Psoas muscle (tissue), 8 donors: ENCODE measurements around the gene PLEKHA8. TPM values are rescaled to one million over a fixed set of nuclear protein-coding genes. Genes with fewer than 3 reads are reported as not detected.

Source experiments
- ATAC-seq, 4 donors: fragments of 200-7000 bp; cut with Tn5 transposase; one replicate each; pipeline ENCODE4 v1.9.1; 2020; ENCODE audit warnings: moderate library complexity in 3 of 4, mild to moderate bottlenecking in 2 of 4
- DNase-seq, 2 donors: peaks; one replicate each; pipeline ENCODE4 v3.0.0-alpha.2; 2020
- H3K27ac ChIP-seq: fragments of 200-600 bp; one replicate; pipeline ENCODE4 v1.8.0; 2022
- H3K27me3 ChIP-seq, 3 donors: fragments of 200-600 bp in 1 of 3; one replicate each; pipeline versions ENCODE4 v1.6.1 to v1.8.0; 2013 to 2022; ENCODE audit warnings: low read length in 2 of 3, mild to moderate bottlenecking in 2 of 3, moderate library complexity in 1 of 3; ENCODE audit not compliant: insufficient read depth in 3 of 3
- H3K36me3 ChIP-seq, 2 donors: fragments of 200-600 bp in 1 of 2; one replicate each; pipeline versions ENCODE4 v1.6.1 to v1.8.0; 2013 to 2022; ENCODE audit warnings: low read depth in 1 of 2, mild to moderate bottlenecking in 1 of 2, moderate library complexity in 1 of 2; ENCODE audit not compliant: insufficient read depth in 1 of 2
- H3K4me1 ChIP-seq: fragments of 200-600 bp; one replicate; pipeline ENCODE4 v1.8.0; 2022
- H3K4me3 ChIP-seq: fragments of 200-600 bp; one replicate; pipeline ENCODE4 v1.8.0; 2022; ENCODE audit warnings: mild to moderate bottlenecking
- H3K9me3 ChIP-seq: fragments of 200-600 bp; one replicate; pipeline ENCODE4 v1.8.0; 2022
- WGBS, 3 donors: extraction: QIAGEN DNeasy Blood & Tissue Kit; methylation state at CpG; one replicate each; pipeline versions ENCODE4 v1.1.6 to v1.1.7; 2013; 5-methylcytosine and 5-hydroxymethylcytosine counted together
- intact Hi-C, 2 donors: fragments of 100-400 bp; cut with DNase I; formaldehyde crosslinking; loops; one replicate each; pipeline versions ENCODE4 v1.11.0 to v1.14.2; 2022
- polyA plus RNA-seq, 3 donors: library from polyadenylated mRNA; stranded (reverse); fragments of 200-250 nt; gene quantifications; one replicate each; pipeline ENCODE4 v1.2.3, GENCODE V29; 2013
- total RNA-seq, 4 donors: library from RNA; stranded (reverse); fragmentation: NEBNext Ultra II Directional in 2 of 4; extraction: Animal tissue kit (Norgen Biotek cat#: 25700) in 2 of 4; gene quantifications; one replicate each; pipeline versions ENCODE4 v1.2.1 to v1.2.4, GENCODE V29; 2021 to 2023
- TF ChIP-seq, protein P1 (sequence below): fragments of 200-600 bp; IDR thresholded peaks from one replicate; pipeline ENCODE4 v1.8.0; 2022; ENCODE audit warnings: antibody characterized with exemption
- donor health status: healthy with polysubstance abuse.
- donor health status: DM: no; HTN: no; CAD: no; lungs with moderate emphysema.
- donor health status: Bipolar disorder and iron deficiency.
- donor health status: healthy.
- donor health status: DM: yes; HTN: yes; CAD: no.
- donor health status: DM: no; HTN: no; CAD: no.
- donor health status: DM: no; HTN: no; CAD: no.
- donor health status: DM: yes; HTN: yes; CAD: no.

The PLEKHA8 gene
- total and polyA plus RNA-seq, 7 donors, result 1.3 to 4.0 (median 3.7) TPM

DNA sequence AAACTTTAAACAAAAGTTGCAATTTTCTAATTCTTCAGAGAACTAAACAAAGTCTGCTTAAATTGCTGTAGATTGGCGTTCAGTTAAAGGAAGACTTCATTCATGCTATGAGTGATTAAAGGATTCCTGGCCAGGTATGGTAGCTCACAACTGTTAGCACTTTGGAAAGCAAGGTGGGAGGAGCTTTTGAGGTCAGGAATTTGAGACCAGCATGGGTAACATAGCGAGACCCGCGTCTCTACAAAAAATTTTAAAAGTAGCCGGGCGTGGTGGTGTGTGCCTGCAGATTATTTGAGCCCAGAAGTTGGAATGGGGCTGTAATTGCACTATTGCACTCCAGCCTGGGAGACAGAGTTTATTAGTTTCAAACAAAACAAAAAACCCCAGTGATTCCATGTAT lies 25.1 kb upstream of the PLEKHA8 start:
- Histone ChIP-seq H3K27me3 (peaks cover 0 to under 1% (median 0%) of the 10 kb centered on the region in 3 donors), H3K27ac (no peak overlapping the region), H3K9me3 (no peaks in the 10 kb centered on the region), H3K4me3 (no peak overlapping the region), H3K4me1 (no peaks in the 10 kb centered on the region), H3K36me3 (no peaks in the 10 kb centered on the region)
- WGBS, 3 donors, result 44 to 59% (median 45%) methylated on average over 6 of the region's 6 CpGs
- ATAC-seq (no peak), DNase-seq (no peak)
- intact Hi-C loops, result no loop called here
- TF ChIP-seq, protein P1, sequence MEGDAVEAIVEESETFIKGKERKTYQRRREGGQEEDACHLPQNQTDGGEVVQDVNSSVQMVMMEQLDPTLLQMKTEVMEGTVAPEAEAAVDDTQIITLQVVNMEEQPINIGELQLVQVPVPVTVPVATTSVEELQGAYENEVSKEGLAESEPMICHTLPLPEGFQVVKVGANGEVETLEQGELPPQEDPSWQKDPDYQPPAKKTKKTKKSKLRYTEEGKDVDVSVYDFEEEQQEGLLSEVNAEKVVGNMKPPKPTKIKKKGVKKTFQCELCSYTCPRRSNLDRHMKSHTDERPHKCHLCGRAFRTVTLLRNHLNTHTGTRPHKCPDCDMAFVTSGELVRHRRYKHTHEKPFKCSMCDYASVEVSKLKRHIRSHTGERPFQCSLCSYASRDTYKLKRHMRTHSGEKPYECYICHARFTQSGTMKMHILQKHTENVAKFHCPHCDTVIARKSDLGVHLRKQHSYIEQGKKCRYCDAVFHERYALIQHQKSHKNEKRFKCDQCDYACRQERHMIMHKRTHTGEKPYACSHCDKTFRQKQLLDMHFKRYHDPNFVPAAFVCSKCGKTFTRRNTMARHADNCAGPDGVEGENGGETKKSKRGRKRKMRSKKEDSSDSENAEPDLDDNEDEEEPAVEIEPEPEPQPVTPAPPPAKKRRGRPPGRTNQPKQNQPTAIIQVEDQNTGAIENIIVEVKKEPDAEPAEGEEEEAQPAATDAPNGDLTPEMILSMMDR, result no peak

DNA sequence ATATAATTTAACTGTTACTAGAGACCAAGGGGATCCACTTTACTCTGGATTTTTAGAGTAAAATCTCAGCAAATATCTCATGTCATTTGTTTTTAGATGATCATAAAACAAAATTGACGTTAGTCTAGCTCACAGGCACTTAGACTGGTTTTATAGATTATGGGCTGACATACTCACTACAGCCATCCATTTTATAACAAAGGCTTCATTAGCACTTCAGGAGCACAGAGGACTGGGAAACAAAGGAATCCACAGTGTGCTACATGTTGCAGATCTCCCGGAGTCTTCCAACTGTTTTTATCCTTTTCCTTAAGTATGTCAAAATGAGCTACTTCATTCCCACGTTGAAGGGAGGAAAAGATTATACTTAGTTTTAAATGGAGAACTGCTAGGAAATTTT lies 22.7 kb upstream of the PLEKHA8 start:
- intact Hi-C loops, result no loop called here
- no peak for ATAC-seq

DNA sequence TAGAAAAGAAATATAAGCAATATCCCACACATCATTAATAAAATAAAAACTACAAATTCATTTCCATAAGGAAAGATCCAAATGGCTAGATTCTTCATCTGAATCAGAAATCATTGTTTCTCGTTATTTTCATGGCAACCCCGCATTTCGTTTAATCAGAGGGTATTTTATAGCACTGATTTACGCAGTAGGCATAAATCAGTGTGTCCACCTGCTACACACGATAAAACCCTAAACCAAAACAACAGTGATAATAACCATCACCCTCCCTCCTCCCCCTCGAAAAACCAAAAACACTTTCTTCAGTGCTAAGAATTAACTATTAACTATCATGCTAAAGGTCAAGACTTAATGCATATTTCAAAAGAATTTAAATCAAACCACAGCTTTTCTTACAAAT lies 18.2 kb upstream of the PLEKHA8 start:
- no peak overlapping the region for H3K4me3 ChIP-seq
- intact Hi-C loops, result no loop called here
- H3K4me1 ChIP-seq, result no peaks in the 10 kb centered on the region
- H3K36me3 ChIP-seq, result peaks cover 0 to 22% of the 10 kb centered on the region in 2 donors
- no peak overlapping the region for H3K27ac ChIP-seq
- H3K27me3 ChIP-seq, result peaks cover 0 to 3% (median 0%) of the 10 kb centered on the region in 3 donors
- TF ChIP-seq, protein P1, result no peak
- no peaks in the 10 kb centered on the region for H3K9me3 ChIP-seq
- ATAC-seq, result no peak
- 79 to 80% (median 79%) methylated on average over 6 of the region's 6 CpGs for whole genome bisulfite sequencing, 3 donors
- DNase-seq, result no peak

More for the DNA sequence above, 22.7 kb upstream of the PLEKHA8 start:
- Histone ChIP-seq H3K9me3 (no peaks in the 10 kb centered on the region), H3K36me3 (no peaks in the 10 kb centered on the region), H3K4me3 (no peak overlapping the region), H3K4me1 (no peaks in the 10 kb centered on the region), H3K27ac (no peak overlapping the region), H3K27me3 (peaks cover 0 to 3% (median 0%) of the 10 kb centered on the region in 3 donors)
- 44 to 48% (median 44%) methylated on average over 3 of the region's 3 CpGs for WGBS, 3 donors
- TF ChIP-seq, protein P1, result no peak
- DNase-seq, result no peak

- DNase-seq (no peak), ATAC-seq (no peak)
- Histone ChIP-seq H3K4me3 (no peak overlapping the region), H3K27ac (no peak overlapping the region), H3K36me3 (peaks cover 0 to 41% of the 10 kb centered on the region in 2 donors), H3K9me3 (no peaks in the 10 kb centered on the region), H3K27me3 (peaks cover 0 to 3% (median 0%) of the 10 kb centered on the region in 3 donors), H3K4me1 (no peaks in the 10 kb centered on the region)
- TF ChIP-seq, protein P1, result no peak
- intact Hi-C loops, result no loop called here
- 86 to 87% (median 87%) methylated on average over 3 of the region's 3 CpGs for WGBS, 3 donors
These were observed 15.5 kb upstream of the PLEKHA8 start for GRCh38 chr7:30012757-30013156.

GRCh38 chr7:30018451-30018850 lies 9.8 kb upstream of the PLEKHA8 start:
- no peaks in the 10 kb centered on the region for H3K27me3 ChIP-seq
- ATAC-seq (no peak), DNase-seq (no peak)
- no peaks in the 10 kb centered on the region for H3K9me3 ChIP-seq
- H3K27ac ChIP-seq, result no peak overlapping the region
- intact Hi-C loops, result no loop called here
- no peaks in the 10 kb centered on the region for H3K4me1 ChIP-seq
- peaks cover 0 to 49% of the 10 kb centered on the region in 2 donors for H3K36me3 ChIP-seq
- H3K4me3 ChIP-seq, result no peak overlapping the region
- TF ChIP-seq, protein P1, result no peak
